ENCODE results near the gene ETFB. TPM values are rescaled to one million over a fixed set of nuclear protein-coding genes. Genes with fewer than 3 reads are reported as not detected.

ETFB gene
- total RNA-seq, 1 experiment from 2014 or later: 140 TPM

DNA sequence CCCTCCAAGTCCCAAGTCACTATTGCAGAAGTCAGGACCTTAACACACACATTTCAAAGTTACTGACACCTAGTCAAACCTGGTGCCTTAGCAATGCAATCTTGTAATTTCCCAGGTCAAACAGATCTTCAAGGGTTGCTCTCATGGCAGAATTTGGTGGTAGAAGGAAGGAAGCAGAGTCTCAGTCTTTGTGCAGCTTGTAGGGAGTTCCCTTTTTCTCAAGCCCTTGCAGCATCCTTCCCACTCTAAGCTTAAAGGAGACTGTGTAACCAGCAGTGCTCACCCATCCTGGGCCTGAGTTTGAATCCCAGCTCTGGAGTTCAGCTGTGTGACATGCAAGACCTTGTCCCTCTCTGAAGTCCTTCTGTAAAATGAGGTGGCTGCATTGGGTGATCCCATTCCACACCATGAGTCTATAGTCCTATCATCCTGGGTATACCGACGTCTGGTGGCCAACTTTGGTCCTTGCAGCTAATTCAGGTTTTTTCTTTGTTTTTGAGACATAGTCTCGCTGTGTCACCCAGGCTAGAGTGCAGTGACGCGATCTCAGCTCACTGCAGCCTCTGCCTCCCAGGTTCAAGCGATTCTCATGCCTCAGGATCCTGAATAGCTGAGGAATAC is 41.4 kb upstream of the ETFB start:
- Histone ChIP-seq H3K27ac (ENCODE audit: low read depth, low read length) (no peak overlapping the region), H3K9me3 (ENCODE audit: control insufficient read depth in 1 of 2, insufficient read depth in 1 of 2, low read depth in 1 of 2, low read length in 2 of 2) (no peaks in the 10 kb centered on the region; a peak in 1 of 4 replicates), H3K4me1 (ENCODE audit: control insufficient read depth in 1 of 2, insufficient read depth in 2 of 2, low read length in 2 of 2) (no peaks in the 10 kb centered on the region), H3K4me3 (replicated peaks in 1 of 2; ENCODE audit: low read depth in 1 of 2, low read length in 2 of 2) (no peak overlapping the region), H3K79me2 (ENCODE audit: insufficient read depth, low read length) (no peaks in the 10 kb centered on the region), H2AFZ (ENCODE audit: low read depth, low read length, poor library complexity, severe bottlenecking) (no peak overlapping the region), H4K20me1 (ENCODE audit: insufficient read depth) (no peaks in the 10 kb centered on the region), H3K4me2 (ENCODE audit: low read length) (no peak overlapping the region), H3K36me3 (ENCODE audit: control insufficient read depth in 1 of 2, insufficient read depth in 2 of 2, low read length in 2 of 2) (peaks cover 0 to 3% of the 10 kb centered on the region in 2 experiments; a peak in 1 of 4 replicates), H3K9me2 (ENCODE audit: insufficient read depth) (no peaks in the 10 kb centered on the region), H3K9ac (ENCODE audit: low read length) (no peak overlapping the region), H3K27me3 (ENCODE audit: insufficient read depth, low read length) (no peaks in the 10 kb centered on the region)
- ATAC-seq (peak; percentile 90), DNase-seq (ENCODE audit: low read depth, low spot score) (peak; percentile 46)
- RAD21 ChIA-PET (ENCODE audit: low non-redundant PET in 1 of 2, low total read pairs in 2 of 2, uncharacterized antibody in 2 of 2, unreplicated experiment in 2 of 2): interaction anchor here (1.2 to 1.8 kb wide), 2 partner anchors 68 kb away, joined by 4 to 7 read pairs; no protein-coding TSS in a partner anchor
- POLR2A ChIA-PET: interaction anchor here (0.9 kb wide), 1 partner anchor 68 kb away, joined by 3 read pairs; no protein-coding TSS in a partner anchor
- TF ChIP-seq POLR2A (IDR thresholded peaks at IDR 0.05; ENCODE audit: borderline replicate concordance, extremely low read depth, insufficient read depth, insufficient read length): no peak
- no peak for TF ChIP-seq ELF1 (IDR thresholded peaks at IDR 0.05; ENCODE audit: borderline replicate concordance, low read depth)
- TF ChIP-seq ZNF274 (IDR thresholded peaks at IDR 0.05; ENCODE audit: low read depth, low read length): no peak
- TF ChIP-seq, protein P1, sequence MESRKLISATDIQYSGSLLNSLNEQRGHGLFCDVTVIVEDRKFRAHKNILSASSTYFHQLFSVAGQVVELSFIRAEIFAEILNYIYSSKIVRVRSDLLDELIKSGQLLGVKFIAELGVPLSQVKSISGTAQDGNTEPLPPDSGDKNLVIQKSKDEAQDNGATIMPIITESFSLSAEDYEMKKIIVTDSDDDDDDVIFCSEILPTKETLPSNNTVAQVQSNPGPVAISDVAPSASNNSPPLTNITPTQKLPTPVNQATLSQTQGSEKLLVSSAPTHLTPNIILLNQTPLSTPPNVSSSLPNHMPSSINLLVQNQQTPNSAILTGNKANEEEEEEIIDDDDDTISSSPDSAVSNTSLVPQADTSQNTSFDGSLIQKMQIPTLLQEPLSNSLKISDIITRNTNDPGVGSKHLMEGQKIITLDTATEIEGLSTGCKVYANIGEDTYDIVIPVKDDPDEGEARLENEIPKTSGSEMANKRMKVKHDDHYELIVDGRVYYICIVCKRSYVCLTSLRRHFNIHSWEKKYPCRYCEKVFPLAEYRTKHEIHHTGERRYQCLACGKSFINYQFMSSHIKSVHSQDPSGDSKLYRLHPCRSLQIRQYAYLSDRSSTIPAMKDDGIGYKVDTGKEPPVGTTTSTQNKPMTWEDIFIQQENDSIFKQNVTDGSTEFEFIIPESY (IDR thresholded peaks at IDR 0.05; ENCODE audit: extremely low read depth, insufficient replicate concordance, low read length): no peak
- TF ChIP-seq ZFX (IDR thresholded peaks at IDR 0.05): no peak
- TF ChIP-seq RAD21 (IDR thresholded peaks at IDR 0.05; ENCODE audit: low read depth): peak; percentile 81
- 0 out of 2 replicates have a peak, but pooled peaks have one; percentile 25 for TF ChIP-seq CBX3 (IDR thresholded peaks at IDR 0.05; ENCODE audit: low read depth)
- TF ChIP-seq, protein P2, sequence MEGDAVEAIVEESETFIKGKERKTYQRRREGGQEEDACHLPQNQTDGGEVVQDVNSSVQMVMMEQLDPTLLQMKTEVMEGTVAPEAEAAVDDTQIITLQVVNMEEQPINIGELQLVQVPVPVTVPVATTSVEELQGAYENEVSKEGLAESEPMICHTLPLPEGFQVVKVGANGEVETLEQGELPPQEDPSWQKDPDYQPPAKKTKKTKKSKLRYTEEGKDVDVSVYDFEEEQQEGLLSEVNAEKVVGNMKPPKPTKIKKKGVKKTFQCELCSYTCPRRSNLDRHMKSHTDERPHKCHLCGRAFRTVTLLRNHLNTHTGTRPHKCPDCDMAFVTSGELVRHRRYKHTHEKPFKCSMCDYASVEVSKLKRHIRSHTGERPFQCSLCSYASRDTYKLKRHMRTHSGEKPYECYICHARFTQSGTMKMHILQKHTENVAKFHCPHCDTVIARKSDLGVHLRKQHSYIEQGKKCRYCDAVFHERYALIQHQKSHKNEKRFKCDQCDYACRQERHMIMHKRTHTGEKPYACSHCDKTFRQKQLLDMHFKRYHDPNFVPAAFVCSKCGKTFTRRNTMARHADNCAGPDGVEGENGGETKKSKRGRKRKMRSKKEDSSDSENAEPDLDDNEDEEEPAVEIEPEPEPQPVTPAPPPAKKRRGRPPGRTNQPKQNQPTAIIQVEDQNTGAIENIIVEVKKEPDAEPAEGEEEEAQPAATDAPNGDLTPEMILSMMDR (IDR thresholded peaks at IDR 0.05 in 2 of 3, conservative IDR thresholded peaks at IDR 0.05 in 1 of 3; ENCODE audit: borderline replicate concordance in 1 of 3, insufficient read depth in 1 of 3, low read depth in 2 of 3, low read length in 2 of 3): peak; percentile 66 to 83 (median 73)
- TF ChIP-seq YY1 (IDR thresholded peaks at IDR 0.05; ENCODE audit: extremely low read depth, insufficient replicate concordance, low read depth, low read length): no peak
- no peak for TF ChIP-seq SIN3A (IDR thresholded peaks at IDR 0.05; ENCODE audit: low read depth)
- CTCF ChIA-PET: interaction anchor here (1.0 to 3.7 kb wide), 8 partner anchors 12 to 262 kb away, joined by 3 to 21 read pairs (median 4); no protein-coding TSS in a partner anchor
- intact Hi-C loops (cut with micrococcal nuclease): loop anchor here (1.0 kb wide), 1 partner anchor 68 kb away; no protein-coding TSS in a partner anchor
- no TSS peak for BruUV-seq (replicated peaks)

Measured in HCT116 (cell line).